Muscle of arm (tissue), 12 donors: Measurements from ENCODE around the gene PIGC. TPM values are rescaled to one million over a fixed set of nuclear protein-coding genes. Genes with fewer than 3 reads are reported as not detected.

Experiments
- DNase-seq: peaks from one replicate; pipeline ENCODE4 v3.0.0-alpha.2; 2013
- polyA plus RNA-seq, 12 donors: library from polyadenylated mRNA; unstranded; fragments of 120-200 nt; gene quantifications; one replicate each; pipeline ENCODE4 v1.2.1, GENCODE V29; 2013; ENCODE audit not compliant: insufficient read length in 12 of 12

PIGC gene
- polyA plus RNA-seq, 12 donors: 22.6 to 34.1 (median 29.1) TPM; not detected in 1

- DNase-seq: no peak
These were observed 25.8 kb upstream of the PIGC start for GRCh38 chr1:172469717-172470116.

- DNase-seq: no peak
These were observed 24.4 kb upstream of the PIGC start for GRCh38 chr1:172468296-172468695.

GRCh38 chr1:172467446-172467845 is 23.6 kb upstream of the PIGC start:
- DNase-seq: no peak

GRCh38 chr1:172466795-172467407 is 23.0 kb upstream of the PIGC start:
- no peak for DNase-seq

- DNase-seq: no peak
These were observed 21.7 kb upstream of the PIGC start for GRCh38 chr1:172465617-172466016.

- no peak for DNase-seq
These were observed 17.0 kb upstream of the PIGC start for GRCh38 chr1:172460887-172461315.

GRCh38 chr1:172460177-172460576 is 16.3 kb upstream of the PIGC start:
- DNase-seq: no peak

- DNase-seq: no peak
These were observed 13.7 kb upstream of the PIGC start for GRCh38 chr1:172457479-172458130.

- DNase-seq: no peak
These were observed 12.5 kb upstream of the PIGC start for GRCh38 chr1:172456344-172456769.

GRCh38 chr1:172455451-172455850 is 11.6 kb upstream of the PIGC start:
- DNase-seq: no peak

- no peak for DNase-seq
These were observed 9.7 kb upstream of the PIGC start for GRCh38 chr1:172453607-172454006.

- DNase-seq: no peak
These were observed 9.3 kb upstream of the PIGC start for GRCh38 chr1:172453153-172453545.

- DNase-seq: no peak
These were observed 8.8 kb upstream of the PIGC start for GRCh38 chr1:172452536-172453152.

- DNase-seq: no peak
These were observed 7.2 kb upstream of the PIGC start for GRCh38 chr1:172451002-172451443.

- no peak for DNase-seq
These were observed 6.6 kb upstream of the PIGC start for GRCh38 chr1:172450524-172450885.

- DNase-seq: peak; percentile 62
These were observed 6.0 kb upstream of the PIGC start for GRCh38 chr1:172449585-172450523.

- DNase-seq: no peak
These were observed 5.2 kb upstream of the PIGC start for GRCh38 chr1:172448995-172449584.

GRCh38 chr1:172447641-172448040 is 3.8 kb upstream of the PIGC start:
- DNase-seq: no peak

GRCh38 chr1:172446547-172446946 is 2.7 kb upstream of the PIGC start:
- no peak for DNase-seq

- no peak for DNase-seq
These were observed 865 bp downstream of the PIGC start for GRCh38 chr1:172442843-172443565.

GRCh38 chr1:172442404-172442803 is 1.5 kb downstream of the PIGC start:
- no peak for DNase-seq
